Endothelial cell (in vitro differentiated cells): Measurements from ENCODE around the gene COL5A1. TPM values are rescaled to one million over a fixed set of nuclear protein-coding genes. Genes with fewer than 3 reads are reported as not detected.

Experiments used
- DNase-seq: peaks from one replicate; pipeline ENCODE4 v3.0.0; 2021; ENCODE audit warnings: low spot score
- H3K27ac Mint-ChIP-seq: one replicate; pipeline ENCODE4 v1.8.0; 2021; ENCODE audit warnings: mixed read lengths, inconsistent platforms; ENCODE audit not compliant: unreplicated experiment
- H3K27me3 Mint-ChIP-seq: one replicate; pipeline ENCODE4 v1.8.0; 2021; ENCODE audit warnings: mild to moderate bottlenecking, moderate library complexity, mixed read lengths, inconsistent platforms; ENCODE audit not compliant: unreplicated experiment
- H3K36me3 Mint-ChIP-seq: one replicate; pipeline ENCODE4 v1.8.0; 2021; ENCODE audit warnings: mild to moderate bottlenecking, low read depth, mixed read lengths, inconsistent platforms; ENCODE audit not compliant: unreplicated experiment
- H3K4me1 Mint-ChIP-seq: one replicate; pipeline ENCODE4 v1.8.0; 2021; ENCODE audit warnings: mild to moderate bottlenecking, mixed read lengths, inconsistent platforms; ENCODE audit not compliant: unreplicated experiment
- H3K4me3 Mint-ChIP-seq: one replicate; pipeline ENCODE4 v1.8.0; 2021; ENCODE audit warnings: mild to moderate bottlenecking, mixed read lengths, inconsistent platforms; ENCODE audit not compliant: unreplicated experiment
- H3K9me3 Mint-ChIP-seq: one replicate; pipeline ENCODE4 v1.8.0; 2021; ENCODE audit warnings: mixed read lengths, inconsistent platforms; ENCODE audit not compliant: unreplicated experiment
- CTCF ChIP-seq: fragments of 200-600 bp; sonication (generic); IDR thresholded peaks from one replicate; pipeline ENCODE4 v1.5.0; 2021; ENCODE audit warnings: antibody characterized with exemption; ENCODE audit not compliant: unreplicated experiment
- total RNA-seq: library from RNA; stranded (reverse); fragmentation: NEBNext Ultra II Directional; extraction: Animal tissue kit (Norgen Biotek cat#: 25700); gene quantifications from one replicate; pipeline ENCODE4 v1.2.1, GENCODE V29; 2021; ENCODE audit not compliant: unreplicated experiment

The COL5A1 gene
- total RNA-seq, 1 donor from 2014 or later, result 24.3 TPM

- Mint-ChIP-seq H3K27me3 (peaks cover 6% of the 10 kb centered on the region), H3K36me3 (no peaks in the 10 kb centered on the region), H3K27ac (no peak overlapping the region), H3K9me3 (no peaks in the 10 kb centered on the region), H3K4me3 (no peak overlapping the region), H3K4me1 (peaks cover 17% of the 10 kb centered on the region)
- no peak for TF ChIP-seq CTCF
- DNase-seq, result no peak
Observed at GRCh38 chr9:134623258-134624066, 18.1 kb upstream of the COL5A1 start.

- TF ChIP-seq CTCF, result no peak
- Mint-ChIP-seq H3K27ac (no peak overlapping the region), H3K36me3 (no peaks in the 10 kb centered on the region), H3K27me3 (peaks cover 6% of the 10 kb centered on the region), H3K9me3 (no peaks in the 10 kb centered on the region), H3K4me3 (no peak overlapping the region), H3K4me1 (peaks cover 15% of the 10 kb centered on the region)
- no peak for DNase-seq
Observed at GRCh38 chr9:134624137-134624591, 17.4 kb upstream of the COL5A1 start.

GRCh38 chr9:134624621-134625181 is 16.9 kb upstream of the COL5A1 start:
- Mint-ChIP-seq H3K36me3 (no peaks in the 10 kb centered on the region), H3K27me3 (peaks cover 6% of the 10 kb centered on the region), H3K4me3 (no peak overlapping the region), H3K27ac (no peak overlapping the region), H3K4me1 (peaks cover 15% of the 10 kb centered on the region), H3K9me3 (no peaks in the 10 kb centered on the region)
- no peak for TF ChIP-seq CTCF
- DNase-seq, result no peak

- peaks cover 6% of the 10 kb centered on the region for H3K27me3 Mint-ChIP-seq
- DNase-seq, result no peak
- TF ChIP-seq CTCF, result no peak
- peaks cover 15% of the 10 kb centered on the region for H3K4me1 Mint-ChIP-seq
- H3K36me3 Mint-ChIP-seq, result no peaks in the 10 kb centered on the region
- no peak overlapping the region for H3K27ac Mint-ChIP-seq
- no peaks in the 10 kb centered on the region for H3K9me3 Mint-ChIP-seq
- no peak overlapping the region for H3K4me3 Mint-ChIP-seq
Observed at GRCh38 chr9:134625361-134626068, 16.1 kb upstream of the COL5A1 start.
